HepG2 (cell line): Measurements from ENCODE around the gene MCF2L. TPM values are rescaled to one million over a fixed set of nuclear protein-coding genes. Genes with fewer than 3 reads are reported as not detected.
A peak's percentile ranks its signal among the peaks of the same experiment; 100 is the strongest.

ENCODE experiments used
- ATAC-seq: fragments of 200-7000 bp; cut with Tn5 transposase; 3 replicates; pipeline ENCODE4 v1.9.1; 2020; ENCODE audit warnings: mild to moderate bottlenecking, moderate library complexity
- BruUV-seq: library from RNA; stranded (reverse); fragments of 400-500 nt; replicated peaks from 2 replicates; lab custom pipeline; 2021; lab: Mats Ljungman, UMichigan
- CTCF ChIA-PET: fragments of 300-600 bp; formaldehyde crosslinking; extraction: SDS; loops from one replicate; lab custom pipeline; 2021; ENCODE audit warnings: low total read pairs, inconsistent platforms, low intra/inter-chr PET ratio; lab: Yijun Ruan, JAX
- POLR2A ChIA-PET: fragments of 350-600 bp; sonication (Branson Sonifier 250); formaldehyde crosslinking; loops from one replicate; lab custom pipeline; 2020; ENCODE audit warnings: antibody characterized with exemption, inconsistent platforms; lab: Yijun Ruan, JAX
- DNase-seq: peaks from one replicate; pipeline ENCODE4 v3.0.0-alpha.2; 2015; ENCODE audit warnings: low spot score
- FAIRE-seq: peaks from 3 replicates; lab custom pipeline; 2011; peaks lifted over from hg19 to GRCh38; lab: Jason Lieb, UNC
- H2AFZ ChIP-seq: one replicate; pipeline ENCODE4 v1.6.1; 2011; ENCODE audit warnings: low read length, inconsistent platforms
- H3K27ac ChIP-seq: fragments of 300-600 bp; 3 replicates; pipeline ENCODE4 v1.8.0; 2011; ENCODE audit warnings: mixed run types, mild to moderate bottlenecking, mixed read lengths, low read length, inconsistent platforms; ENCODE audit not compliant: insufficient read depth; ENCODE audit errors: extremely low read length
- H3K27me3 ChIP-seq, 2 experiments: fragments of 200-600 bp in 1 of 2; 2 replicates in 1 of 2; 3 replicates in 1 of 2; pipeline versions ENCODE4 v1.6.0 to v1.8.0; 2011; ENCODE audit warnings: low read length in 2 of 2, mild to moderate bottlenecking in 2 of 2, moderate library complexity in 2 of 2, inconsistent platforms in 1 of 2; ENCODE audit not compliant: insufficient read depth in 2 of 2, control insufficient read depth in 1 of 2
- H3K36me3 ChIP-seq, 2 experiments: fragments of 200-600 bp in 1 of 2; replicated peaks in 1 of 2; 2 replicates in 1 of 2; 3 replicates in 1 of 2; pipeline versions ENCODE4 v1.5.1 to v1.8.0; 2011; ENCODE audit warnings: low read length in 2 of 2, inconsistent platforms in 1 of 2; ENCODE audit not compliant: insufficient read depth in 2 of 2, control insufficient read depth in 1 of 2
- H3K4me1 ChIP-seq: 2 replicates; pipeline ENCODE4 v1.5.1; 2012; ENCODE audit warnings: low read length, inconsistent platforms; ENCODE audit not compliant: insufficient read depth
- H3K4me2 ChIP-seq: 2 replicates; pipeline ENCODE4 v1.6.0; 2011; ENCODE audit warnings: low read depth, low read length, inconsistent platforms
- H3K4me3 ChIP-seq, 3 experiments: fragments of 200-600 bp in 1 of 3; sonication (generic), shearing (Covaris generic) in 1 of 3; replicated peaks in 1 of 3; 2 replicates each; pipeline ENCODE4 v1.5.1; 2011 to 2016; ENCODE audit warnings: low read length in 3 of 3, inconsistent platforms in 2 of 3, low read depth in 2 of 3, mild to moderate bottlenecking in 2 of 3, control low read depth in 1 of 3, mixed read lengths in 1 of 3; ENCODE audit not compliant: insufficient read depth in 1 of 3
- H3K79me2 ChIP-seq: one replicate; pipeline ENCODE4 v1.6.1; 2011; ENCODE audit warnings: low read length, inconsistent platforms; ENCODE audit not compliant: insufficient read depth
- H3K9ac ChIP-seq: 2 replicates; pipeline ENCODE4 v1.6.0; 2011; ENCODE audit warnings: mild to moderate bottlenecking, low read depth, low read length, inconsistent platforms; ENCODE audit not compliant: insufficient read depth
- H3K9me3 ChIP-seq: 2 replicates; pipeline ENCODE4 v1.5.1; 2012; ENCODE audit warnings: mild to moderate bottlenecking, low read length
- H4K20me1 ChIP-seq: 2 replicates; pipeline ENCODE4 v1.6.0; 2011; ENCODE audit warnings: inconsistent platforms, mild to moderate bottlenecking, low read length, moderate library complexity; ENCODE audit not compliant: insufficient read depth
- AGO2 ChIP-seq: fragments of 200-400 bp; formaldehyde crosslinking; optimal IDR thresholded peaks from 2 replicates; pipeline ENCODE3; 2017; ENCODE audit warnings: mild to moderate bottlenecking, low read depth, low read length, moderate library complexity
- ARNTL ChIP-seq: sonication (generic); formaldehyde crosslinking; IDR thresholded peaks from 2 replicates; pipeline ENCODE4 v1.4.0; 2020; ENCODE audit warnings: mild to moderate bottlenecking, missing genetic modification reagents
- ATRX ChIP-seq: sonication (generic); formaldehyde crosslinking; IDR thresholded peaks from 2 replicates; pipeline ENCODE4 v1.4.0; 2020; ENCODE audit warnings: missing genetic modification reagents, borderline replicate concordance
- CEBPG ChIP-seq: IDR thresholded peaks from 2 replicates; pipeline ENCODE4 v1.6.1; 2016
- JUNB ChIP-seq: sonication (generic); formaldehyde crosslinking; IDR thresholded peaks from 2 replicates; pipeline ENCODE4 v1.8.0; 2022; ENCODE audit warnings: missing genetic modification reagents, mild to moderate bottlenecking, borderline replicate concordance
- MIER3 ChIP-seq: IDR thresholded peaks from 2 replicates; pipeline ENCODE4 v1.6.1; 2016; ENCODE audit warnings: missing compliant biosample characterization, borderline replicate concordance
- MXI1 ChIP-seq: IDR thresholded peaks from 3 replicates; pipeline ENCODE4 v1.6.1; 2012; ENCODE audit warnings: low read depth, low read length, inconsistent platforms, borderline replicate concordance
- RBM22 ChIP-seq: fragments of 200-400 bp; formaldehyde crosslinking; optimal IDR thresholded peaks from 2 replicates; pipeline ENCODE3; 2017; ENCODE audit warnings: mild to moderate bottlenecking, low read length, moderate library complexity
- SMAD3 ChIP-seq: sonication (generic); formaldehyde crosslinking; IDR thresholded peaks from 2 replicates; pipeline ENCODE4 v1.4.0; 2020; ENCODE audit warnings: missing genetic modification reagents
- SOX6 ChIP-seq, 2 experiments: fragments of 450-650 bp in 1 of 2; sonication (generic) in 1 of 2; formaldehyde crosslinking in 1 of 2; IDR thresholded peaks; 2 replicates each; pipeline versions ENCODE4 v1.4.0 to v1.6.1; 2017 to 2020; ENCODE audit warnings: antibody characterized with exemption in 1 of 2, mild to moderate bottlenecking in 1 of 2, missing genetic modification reagents in 1 of 2
- ZNF263 ChIP-seq: sonication (generic); formaldehyde crosslinking; IDR thresholded peaks from 2 replicates; pipeline ENCODE4 v1.4.0; 2020; ENCODE audit warnings: missing genetic modification reagents
- ZNF44 ChIP-seq: sonication (generic); formaldehyde crosslinking; IDR thresholded peaks from 2 replicates; pipeline ENCODE4 v1.5.1; 2020; ENCODE audit warnings: mild to moderate bottlenecking, missing genetic modification reagents
- WGBS: methylation state at CpG from one replicate; pipeline ENCODE4 v1.1.6; 2017; ENCODE audit warnings: low lambda C conversion rate; 5-methylcytosine and 5-hydroxymethylcytosine counted together
- in situ Hi-C: cut with HindIII; loops from 2 replicates; pipeline ENCODE4 v1.10.0; 2017; ENCODE audit warnings: low pct_unique_long_range_greater_than_20kb; ENCODE audit not compliant: extremely low pct_ligation_motif_present
- intact Hi-C: fragments of 100-400 bp; cut with micrococcal nuclease; formaldehyde crosslinking; loops from one replicate; pipeline ENCODE4 v1.10.0; 2022; ENCODE audit not compliant: unreplicated experiment
- polyA plus RNA-seq, 8 experiments: library from polyadenylated mRNA; depleted of rRNA in 3 of 8; stranded (reverse) in 7 of 8; unstranded in 1 of 8; fragments of >200 nt; fragmentation: Illumina TruSeq in 4 of 8; extraction: Trizol in 4 of 8; gene quantifications; 2 replicates each; pipeline versions ENCODE4 v1.2.1 to v1.2.3, GENCODE V29; 2011 to 2016; ENCODE audit warnings: low read depth in 4 of 8, missing spikeins in 1 of 8, mixed read lengths in 1 of 8; ENCODE audit not compliant: insufficient read depth in 1 of 8
- total RNA-seq, 5 experiments: library from RNA; depleted of rRNA; stranded (reverse); fragments of >200 nt; fragmentation: Illumina TruSeq; extraction: Trizol; gene quantifications; 2 replicates each; pipeline ENCODE4 v1.2.3, GENCODE V29; 2016; ENCODE audit warnings: low read depth in 1 of 5

Gene MCF2L
- total and polyA plus RNA-seq, 2 of the 13 experiments (the other 11 are each of a cell fraction or from before 2014, with no cell fraction given) = 19.4 to 28.4 TPM

DNA sequence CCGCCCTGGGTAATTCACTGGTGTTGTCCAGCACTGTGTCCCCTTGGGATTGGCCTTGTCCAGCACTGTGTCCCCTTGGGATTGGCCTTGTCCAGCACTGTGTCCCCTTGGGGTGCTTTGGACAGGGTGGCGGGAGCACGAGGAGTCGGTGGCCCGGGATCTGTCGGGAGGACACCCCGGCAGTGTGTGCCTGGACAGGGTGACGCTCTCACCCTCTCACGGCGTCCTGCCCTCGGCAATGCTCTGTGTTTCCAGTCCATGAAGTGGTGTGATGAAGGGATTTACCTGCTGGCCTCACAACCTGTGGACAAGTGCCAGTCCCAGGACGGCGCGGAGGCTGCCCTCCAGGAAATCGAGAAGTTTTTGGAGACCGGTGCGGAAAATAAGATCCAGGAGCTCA is 106.7 kb downstream of the MCF2L start (continued):
- TF ChIP-seq SOX6 (IDR thresholded peaks at IDR 0.05) (no peak), SOX6 (CRISPR knock-in tag; IDR thresholded peaks at IDR 0.05) (no peak), RBM22 (no peak)

DNA sequence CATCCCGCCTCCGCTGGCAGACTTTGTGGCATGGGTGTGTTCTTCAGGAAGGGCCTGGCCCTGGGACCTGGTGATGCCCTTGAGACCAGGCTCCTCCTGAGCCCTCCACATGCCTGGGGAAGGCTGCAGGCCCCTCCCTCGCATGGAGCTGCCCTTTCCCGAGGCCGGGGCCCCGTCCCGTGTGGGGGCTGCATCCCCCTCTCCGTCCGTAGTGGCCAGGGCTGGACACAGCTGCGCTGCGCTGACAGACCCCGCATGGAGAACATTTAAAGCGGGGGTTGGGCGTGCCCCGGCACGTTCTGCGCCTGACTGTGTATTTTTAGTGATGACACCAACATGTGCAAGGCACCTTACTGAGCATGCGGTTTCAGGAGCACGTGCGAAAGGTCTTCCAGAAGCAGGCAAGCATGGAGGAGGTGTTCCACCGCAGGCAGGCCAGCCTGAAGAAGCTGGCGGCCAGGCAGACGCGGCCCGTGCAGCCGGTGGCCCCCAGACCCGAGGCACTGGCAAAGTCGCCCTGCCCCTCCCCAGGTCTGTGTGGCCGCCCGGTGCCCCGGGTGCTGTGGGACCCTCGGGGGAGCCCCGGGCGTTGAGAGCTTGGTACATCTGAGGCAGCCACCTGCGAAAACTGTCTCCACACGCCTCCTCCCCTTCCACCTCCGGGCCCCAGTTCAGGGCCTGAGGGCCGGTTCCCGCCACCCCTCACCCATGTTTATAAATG is 107.8 kb downstream of the MCF2L start:
- Histone ChIP-seq H3K4me3 (no peak overlapping the region), H3K79me2 (no peaks in the 10 kb centered on the region), H3K27me3 (no peaks in the 10 kb centered on the region), H3K4me2 (no peak overlapping the region), H2AFZ (no peak overlapping the region), H4K20me1 (no peaks in the 10 kb centered on the region), H3K4me1 (no peaks in the 10 kb centered on the region), H3K9me3 (no peaks in the 10 kb centered on the region), H3K27ac (no peak overlapping the region), H3K9ac (no peak overlapping the region), H3K36me3 (peaks cover 15 to 51% of the 10 kb centered on the region in 2 experiments; a peak in 4 of 5 replicates)
- ATAC-seq (no peak), FAIRE-seq (no peak), DNase-seq (no peak)
- ChIA-PET POLR2A (no interaction called here), CTCF (no interaction called here)
- in situ Hi-C loops (no loop called here), intact Hi-C loops (no loop called here)
- TF ChIP-seq SMAD3 = no peak
- no peak for TF ChIP-seq MXI1
- peak; percentile 6 for TF ChIP-seq AGO2
- WGBS = 100% methylated on average over 13 of the region's 39 CpGs
- no TSS peak for BruUV-seq

DNA sequence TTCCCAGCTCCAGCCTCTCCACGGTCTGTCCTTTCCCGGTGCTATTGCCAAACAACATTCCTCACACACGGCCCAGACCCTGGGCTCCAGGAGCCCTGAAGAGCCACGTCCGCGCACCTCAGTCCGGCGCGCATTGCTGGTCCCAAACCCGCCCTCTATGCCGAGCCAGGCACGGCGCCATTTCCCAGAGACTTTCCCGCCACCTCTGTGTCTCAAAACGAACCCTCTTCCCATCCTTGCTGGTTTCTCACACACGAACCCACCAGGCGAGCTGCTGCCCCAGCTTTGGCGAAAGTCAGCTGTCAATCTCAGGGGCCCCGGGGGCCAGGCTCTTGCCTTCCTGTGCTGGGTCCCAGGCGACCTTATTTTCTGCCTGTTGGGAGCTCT is 108.5 kb downstream of the MCF2L start:
- FAIRE-seq (no peak), ATAC-seq (no peak), DNase-seq (no peak)
- H4K20me1 ChIP-seq = no peaks in the 10 kb centered on the region
- H3K36me3 ChIP-seq = peaks cover 15 to 46% of the 10 kb centered on the region in 2 experiments; a peak in 4 of 5 replicates
- 93% methylated on average over 20 of the region's 20 CpGs for WGBS
- TF ChIP-seq CEBPG (CRISPR knock-in tag) = no peak
- no peak for TF ChIP-seq ATRX (CRISPR knock-in tag)
- no peak for TF ChIP-seq JUNB (CRISPR knock-in tag)
- TF ChIP-seq ARNTL (CRISPR knock-in tag) = no peak
- no peak for TF ChIP-seq MIER3 (CRISPR knock-in tag)
- TF ChIP-seq ZNF44 = no peak
- TF ChIP-seq ZNF263 (CRISPR knock-in tag) = no peak
- H3K4me3 ChIP-seq = no peak overlapping the region
- BruUV-seq = no TSS peak
- no peaks in the 10 kb centered on the region for H3K9me3 ChIP-seq
- intact Hi-C loops = no loop called here
- H3K27me3 ChIP-seq = no peaks in the 10 kb centered on the region
- no peaks in the 10 kb centered on the region for H3K79me2 ChIP-seq
- CTCF ChIA-PET = no interaction called here
- POLR2A ChIA-PET = no interaction called here
- no peak overlapping the region for H3K9ac ChIP-seq
- H3K27ac ChIP-seq = no peak overlapping the region
- H2AFZ ChIP-seq = no peak overlapping the region
- no peaks in the 10 kb centered on the region for H3K4me1 ChIP-seq
- no peak overlapping the region for H3K4me2 ChIP-seq
- in situ Hi-C loops = no loop called here
